ENCODE measurements around the gene TMEM126B. TPM values are rescaled to one million over a fixed set of nuclear protein-coding genes. Genes with fewer than 3 reads are reported as not detected.
"Not testable (repeated sequence)": the region's sequence is repeated elsewhere in the genome, so short reads cannot be mapped to it uniquely, and the experiment has no call there.

Gene TMEM126B
- total RNA-seq, 4 donors from 2014 or later: 29.9 to 48.3 (median 42.6) TPM

GRCh38 chr11:85668157-85668556, 39.8 kb downstream of the TMEM126B start:
- no peaks in the 10 kb centered on the region for H3K9me3 ChIP-seq
- H3K4me3 ChIP-seq: no peak overlapping the region
- no peak for DNase-seq
- H3K27me3 ChIP-seq: no peaks in the 10 kb centered on the region
- intact Hi-C loops (cut with DNase I; ENCODE audit: low total_unique reads): no loop called here
- peaks cover 0 to 11% (median 6%) of the 10 kb centered on the region in 4 donors for H3K4me1 ChIP-seq
- 92 to 100% methylated on average over 1 of the region's 1 CpG for WGBS, 2 donors (ENCODE audit: low coverage in 1 of 2)
- TF ChIP-seq POLR2AphosphoS5 (IDR thresholded peaks at IDR 0.05): no peak
- no peak for TF ChIP-seq CTCF (IDR thresholded peaks at IDR 0.05)
- TF ChIP-seq POLR2A (IDR thresholded peaks at IDR 0.05): no peak
- TF ChIP-seq EP300 (IDR thresholded peaks at IDR 0.05; ENCODE audit: low read depth): no peak
- H3K36me3 ChIP-seq: no peaks in the 10 kb centered on the region
- in situ Hi-C loops (cut with MboI; ENCODE audit: low pct_ligation_motif_present in 1 of 4, low pct_unique_long_range_greater_than_20kb in 1 of 4, low sequenced_read_pairs in 3 of 4): loop anchor here in 1 of 4 donors (25.0 kb wide), 1 partner anchor 569 kb away; the partner anchor contains the start of gene EED
- H3K27ac ChIP-seq: no peak overlapping the region

DNA sequence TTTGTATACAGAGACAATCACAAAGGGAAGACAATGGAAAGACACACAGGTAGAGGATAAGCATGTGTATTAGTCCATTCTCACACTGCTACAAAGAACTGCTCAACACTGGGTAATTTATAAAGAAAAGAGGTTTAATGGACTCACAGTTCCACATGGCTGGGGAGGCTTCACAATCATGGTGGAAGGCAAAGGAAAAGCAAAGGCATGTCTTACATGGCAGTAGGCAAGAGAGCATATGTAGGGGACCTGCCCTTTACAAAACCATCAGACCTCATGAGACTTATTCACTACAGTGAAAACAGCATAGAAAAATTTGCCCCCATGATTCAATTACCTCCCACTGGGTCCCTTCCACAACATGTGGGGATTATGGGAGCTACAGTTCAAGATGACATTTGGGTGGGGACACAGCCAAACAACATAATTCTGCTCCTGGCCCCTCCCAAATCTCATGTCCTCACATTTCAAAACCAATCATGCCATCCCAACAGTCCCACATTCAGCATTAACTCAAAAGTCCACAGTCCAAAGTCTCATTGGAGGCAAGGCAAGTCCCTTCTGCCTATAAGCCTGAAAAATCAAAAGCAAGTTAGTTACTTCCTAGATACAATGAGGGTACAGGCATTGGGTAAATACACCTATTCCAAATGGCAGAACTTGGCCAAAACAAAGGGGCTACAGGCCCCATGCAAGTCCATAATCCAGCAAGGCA, 42.7 kb downstream of the TMEM126B start:
- H3K9me3 ChIP-seq; H3K27ac ChIP-seq; H3K36me3 ChIP-seq; H3K27me3 ChIP-seq; H3K4me3 ChIP-seq; DNase-seq; H3K4me1 ChIP-seq; intact Hi-C loops (cut with DNase I; ENCODE audit: low total_unique reads): not testable (repeated sequence)
- in situ Hi-C loops (cut with MboI; ENCODE audit: low pct_ligation_motif_present in 1 of 4, low pct_unique_long_range_greater_than_20kb in 1 of 4, low sequenced_read_pairs in 3 of 4): loop anchor here in 1 of 4 donors (25.0 kb wide), 1 partner anchor 566 kb away; the partner anchor contains the start of gene EED

- H3K4me1 ChIP-seq: no peaks in the 10 kb centered on the region
- no peak for TF ChIP-seq EP300 (IDR thresholded peaks at IDR 0.05; ENCODE audit: low read depth)
- TF ChIP-seq POLR2AphosphoS5 (IDR thresholded peaks at IDR 0.05): no peak
- no peak for TF ChIP-seq POLR2A (IDR thresholded peaks at IDR 0.05)
- TF ChIP-seq CTCF (IDR thresholded peaks at IDR 0.05): no peak
- H3K4me3 ChIP-seq: no peak overlapping the region
- H3K27ac ChIP-seq: no peak overlapping the region
- no peaks in the 10 kb centered on the region for H3K9me3 ChIP-seq
- no peaks in the 10 kb centered on the region for H3K27me3 ChIP-seq
- in situ Hi-C loops (cut with MboI; ENCODE audit: low pct_ligation_motif_present in 1 of 4, low pct_unique_long_range_greater_than_20kb in 1 of 4, low sequenced_read_pairs in 3 of 4): loop anchor here in 1 of 4 donors (25.0 kb wide), 1 partner anchor 565 kb away; the partner anchor contains the start of gene EED
- no peaks in the 10 kb centered on the region for H3K36me3 ChIP-seq
- intact Hi-C loops (cut with DNase I; ENCODE audit: low total_unique reads): no loop called here
- WGBS, 2 donors (ENCODE audit: low coverage in 1 of 2): 79 to 86% methylated on average over 2 to 8 of the region's 8 CpGs
- DNase-seq: no peak
Observed at GRCh38 chr11:85672105-85672902, 43.9 kb downstream of the TMEM126B start.

GRCh38 chr11:85673393-85673792, 45.0 kb downstream of the TMEM126B start:
- DNase-seq: no peak
- no peak overlapping the region for H3K27ac ChIP-seq
- in situ Hi-C loops (cut with MboI; ENCODE audit: low pct_ligation_motif_present in 1 of 4, low pct_unique_long_range_greater_than_20kb in 1 of 4, low sequenced_read_pairs in 3 of 4) (loop anchor here in 1 of 4 donors (25.0 kb wide), 1 partner anchor 564 kb away; the partner anchor contains the start of gene EED), intact Hi-C loops (cut with DNase I; ENCODE audit: low total_unique reads) (no loop called here)
- no peaks in the 10 kb centered on the region for H3K4me1 ChIP-seq
- TF ChIP-seq EP300 (IDR thresholded peaks at IDR 0.05; ENCODE audit: low read depth) (no peak), POLR2AphosphoS5 (IDR thresholded peaks at IDR 0.05) (no peak), POLR2A (IDR thresholded peaks at IDR 0.05) (no peak), CTCF (IDR thresholded peaks at IDR 0.05) (no peak)
- WGBS, 2 donors (ENCODE audit: low coverage in 1 of 2): 90 to 92% methylated on average over 3 of the region's 3 CpGs
- H3K27me3 ChIP-seq: no peaks in the 10 kb centered on the region
- no peak overlapping the region for H3K4me3 ChIP-seq
- no peaks in the 10 kb centered on the region for H3K36me3 ChIP-seq
- H3K9me3 ChIP-seq: no peaks in the 10 kb centered on the region

Measured in transverse colon (tissue), 4 donors.